ENCODE measurements around the gene KIF16B.

KIF16B gene

DNA sequence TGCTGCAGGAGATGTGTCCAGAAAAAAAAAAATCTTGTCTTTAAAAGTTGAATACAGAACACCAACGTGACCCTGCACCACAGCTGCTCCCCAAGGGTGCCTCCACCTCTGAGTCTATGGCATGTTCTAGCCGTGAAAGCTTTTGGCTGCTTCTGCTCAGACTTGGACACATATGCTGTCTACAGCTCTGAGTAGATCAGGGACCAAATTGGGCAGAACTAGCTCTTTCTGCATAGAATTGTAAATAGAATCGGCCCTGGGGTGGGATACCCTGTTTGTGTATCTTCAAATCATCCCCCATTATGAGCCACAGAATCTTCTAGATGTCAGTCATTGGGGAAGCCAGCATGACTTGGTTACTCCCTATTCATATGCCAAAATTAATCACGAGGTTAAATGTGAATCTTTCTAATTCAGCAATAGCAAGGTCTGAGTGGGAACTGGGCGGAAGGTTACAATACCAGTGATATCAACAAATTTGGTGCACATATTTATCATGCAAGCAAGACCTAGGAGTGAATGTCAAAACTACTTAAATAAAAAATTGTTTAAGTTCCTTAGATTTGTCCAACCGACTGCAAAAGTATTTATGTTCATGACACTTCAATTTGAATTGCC lies 302.8 kb downstream of the KIF16B start:
- DNase-seq (no peak), ATAC-seq (ENCODE audit: insufficient read depth, low read depth) (no peak)
- no peaks in the 10 kb centered on the region for H3K79me2 ChIP-seq (ENCODE audit: insufficient read depth, low read length)
- no peak overlapping the region for H3K9ac ChIP-seq (ENCODE audit: low read depth, low read length)
- no peaks in the 10 kb centered on the region for H3K27me3 ChIP-seq (ENCODE audit: insufficient read depth, low read length, poor library complexity)
- peaks cover 4% of the 10 kb centered on the region for H3K9me3 ChIP-seq (ENCODE audit: insufficient read depth, low read length, severe bottlenecking)
- TF ChIP-seq, protein P1, sequence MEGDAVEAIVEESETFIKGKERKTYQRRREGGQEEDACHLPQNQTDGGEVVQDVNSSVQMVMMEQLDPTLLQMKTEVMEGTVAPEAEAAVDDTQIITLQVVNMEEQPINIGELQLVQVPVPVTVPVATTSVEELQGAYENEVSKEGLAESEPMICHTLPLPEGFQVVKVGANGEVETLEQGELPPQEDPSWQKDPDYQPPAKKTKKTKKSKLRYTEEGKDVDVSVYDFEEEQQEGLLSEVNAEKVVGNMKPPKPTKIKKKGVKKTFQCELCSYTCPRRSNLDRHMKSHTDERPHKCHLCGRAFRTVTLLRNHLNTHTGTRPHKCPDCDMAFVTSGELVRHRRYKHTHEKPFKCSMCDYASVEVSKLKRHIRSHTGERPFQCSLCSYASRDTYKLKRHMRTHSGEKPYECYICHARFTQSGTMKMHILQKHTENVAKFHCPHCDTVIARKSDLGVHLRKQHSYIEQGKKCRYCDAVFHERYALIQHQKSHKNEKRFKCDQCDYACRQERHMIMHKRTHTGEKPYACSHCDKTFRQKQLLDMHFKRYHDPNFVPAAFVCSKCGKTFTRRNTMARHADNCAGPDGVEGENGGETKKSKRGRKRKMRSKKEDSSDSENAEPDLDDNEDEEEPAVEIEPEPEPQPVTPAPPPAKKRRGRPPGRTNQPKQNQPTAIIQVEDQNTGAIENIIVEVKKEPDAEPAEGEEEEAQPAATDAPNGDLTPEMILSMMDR (IDR thresholded peaks at IDR 0.05; ENCODE audit: borderline replicate concordance, extremely low read depth, low read length, poor library complexity, severe bottlenecking) = no peak
- no peak for TF ChIP-seq EZH2 (IDR thresholded peaks at IDR 0.05; ENCODE audit: borderline replicate concordance, low read depth, low read length, severe bottlenecking)
- H2AFZ ChIP-seq (ENCODE audit: low read depth, low read length) = no peak overlapping the region
- no peak overlapping the region for H3K4me2 ChIP-seq (ENCODE audit: insufficient read depth, low read length)
- H4K20me1 ChIP-seq (ENCODE audit: insufficient read depth, low read length) = no peaks in the 10 kb centered on the region
- no peaks in the 10 kb centered on the region for H3K4me1 ChIP-seq (ENCODE audit: insufficient read depth, low read length)
- no peak overlapping the region for H3K4me3 ChIP-seq (ENCODE audit: low read depth in 1 of 2, low read length in 2 of 2)
- H3K27ac ChIP-seq (ENCODE audit: low read length) = no peak overlapping the region
- H3K36me3 ChIP-seq (ENCODE audit: insufficient read depth, low read length) = no peaks in the 10 kb centered on the region

DNA sequence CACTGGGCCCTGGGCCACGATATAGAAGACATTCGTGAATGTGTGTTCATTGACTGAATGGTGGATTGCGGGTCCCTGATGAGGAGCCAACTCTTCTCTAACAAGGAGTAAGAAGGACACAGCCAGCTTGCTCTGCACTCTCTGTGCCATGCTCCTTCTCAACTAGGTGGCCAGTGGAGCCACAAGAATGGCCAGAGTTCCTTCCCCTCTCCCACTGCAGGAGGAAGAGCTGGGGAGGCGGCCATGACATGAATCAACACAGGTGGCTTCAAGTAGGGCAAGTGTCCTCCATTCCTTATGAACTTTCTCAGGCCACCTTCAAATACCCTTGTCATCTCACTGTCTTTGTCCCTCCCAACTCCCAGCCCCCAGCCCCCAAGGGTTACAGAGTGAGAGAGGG lies 305.7 kb downstream of the KIF16B start:
- no peak overlapping the region for H3K27ac ChIP-seq (ENCODE audit: low read length)
- H3K4me2 ChIP-seq (ENCODE audit: insufficient read depth, low read length) = no peak overlapping the region
- H4K20me1 ChIP-seq (ENCODE audit: insufficient read depth, low read length) = no peaks in the 10 kb centered on the region
- H3K4me1 ChIP-seq (ENCODE audit: insufficient read depth, low read length) = no peaks in the 10 kb centered on the region
- H3K79me2 ChIP-seq (ENCODE audit: insufficient read depth, low read length) = no peaks in the 10 kb centered on the region
- no peak overlapping the region for H3K4me3 ChIP-seq (ENCODE audit: low read depth in 1 of 2, low read length in 2 of 2)
- H3K27me3 ChIP-seq (ENCODE audit: insufficient read depth, low read length, poor library complexity) = no peaks in the 10 kb centered on the region
- H3K36me3 ChIP-seq (ENCODE audit: insufficient read depth, low read length) = no peaks in the 10 kb centered on the region
- H3K9me3 ChIP-seq (ENCODE audit: insufficient read depth, low read length, severe bottlenecking) = peaks cover 5% of the 10 kb centered on the region
- DNase-seq (no peak), ATAC-seq (ENCODE audit: insufficient read depth, low read depth) (no peak)
- no peak overlapping the region for H3K9ac ChIP-seq (ENCODE audit: low read depth, low read length)
- H2AFZ ChIP-seq (ENCODE audit: low read depth, low read length) = no peak overlapping the region
- TF ChIP-seq EZH2 (IDR thresholded peaks at IDR 0.05; ENCODE audit: borderline replicate concordance, low read depth, low read length, severe bottlenecking) = no peak
- TF ChIP-seq, protein P1 (IDR thresholded peaks at IDR 0.05; ENCODE audit: borderline replicate concordance, extremely low read depth, low read length, poor library complexity, severe bottlenecking) = no peak

DNA sequence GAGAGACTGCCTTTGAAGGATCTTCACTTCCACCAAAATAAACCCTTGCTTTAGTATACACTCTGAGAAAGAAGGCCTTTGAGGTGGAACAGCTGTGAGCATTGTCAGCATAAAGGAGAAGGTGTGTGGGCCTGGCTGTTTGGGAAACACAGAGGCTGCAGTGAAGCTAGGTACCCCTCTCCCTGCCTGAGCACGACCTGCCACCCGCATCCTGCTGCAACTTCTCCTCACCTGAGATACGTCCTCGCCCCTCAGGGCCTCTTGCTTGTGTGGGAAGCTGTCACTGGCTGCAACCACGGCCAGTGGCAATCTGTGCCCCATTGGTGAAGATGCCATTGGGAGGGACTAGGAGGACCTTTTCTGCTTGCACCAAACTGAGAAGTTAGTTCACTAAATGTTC lies 307.9 kb downstream of the KIF16B start:
- Histone ChIP-seq H3K9me3 (ENCODE audit: insufficient read depth, low read length, severe bottlenecking) (peaks cover 7% of the 10 kb centered on the region), H2AFZ (ENCODE audit: low read depth, low read length) (no peak overlapping the region), H3K4me1 (ENCODE audit: insufficient read depth, low read length) (no peaks in the 10 kb centered on the region), H4K20me1 (ENCODE audit: insufficient read depth, low read length) (no peaks in the 10 kb centered on the region), H3K79me2 (ENCODE audit: insufficient read depth, low read length) (no peaks in the 10 kb centered on the region), H3K27me3 (ENCODE audit: insufficient read depth, low read length, poor library complexity) (no peaks in the 10 kb centered on the region), H3K9ac (ENCODE audit: low read depth, low read length) (no peak overlapping the region), H3K4me2 (ENCODE audit: insufficient read depth, low read length) (no peak overlapping the region), H3K4me3 (ENCODE audit: low read depth in 1 of 2, low read length in 2 of 2) (no peak overlapping the region), H3K27ac (ENCODE audit: low read length) (no peak overlapping the region), H3K36me3 (ENCODE audit: insufficient read depth, low read length) (no peaks in the 10 kb centered on the region)
- DNase-seq = no peak
- ATAC-seq (ENCODE audit: insufficient read depth, low read depth) = no peak
- TF ChIP-seq, protein P1 (IDR thresholded peaks at IDR 0.05; ENCODE audit: borderline replicate concordance, extremely low read depth, low read length, poor library complexity, severe bottlenecking) = no peak
- no peak for TF ChIP-seq EZH2 (IDR thresholded peaks at IDR 0.05; ENCODE audit: borderline replicate concordance, low read depth, low read length, severe bottlenecking)

All from DND-41 (cell line).